Mononuclear cell (primary cell): Measurements from ENCODE around the gene ACVR1B. TPM values are rescaled to one million over a fixed set of nuclear protein-coding genes. Genes with fewer than 3 reads are reported as not detected.

ENCODE experiments used
- H3K27me3 ChIP-seq: 2 replicates; pipeline ENCODE4 v1.6.0; 2011; ENCODE audit warnings: low read length, control low read depth; ENCODE audit not compliant: insufficient read depth
- H3K4me1 ChIP-seq: 2 replicates; pipeline ENCODE4 v1.5.1; 2011; ENCODE audit warnings: mild to moderate bottlenecking, low read length, control low read depth; ENCODE audit not compliant: insufficient read depth
- H3K4me3 ChIP-seq: 2 replicates; pipeline ENCODE4 v1.5.1; 2011; ENCODE audit warnings: mild to moderate bottlenecking, low read length, moderate library complexity
- H3K9me3 ChIP-seq: 2 replicates; pipeline ENCODE4 v1.5.1; 2011; ENCODE audit warnings: low read depth, mild to moderate bottlenecking, control low read depth, low read length
- total RNA-seq: library from RNA; depleted of rRNA; stranded (reverse); fragments of >200 nt; gene quantifications from one replicate; pipeline ENCODE4 v1.2.3, GENCODE V29; 2012

ACVR1B gene
- total RNA-seq, 1 donor, result 11.4 TPM

DNA sequence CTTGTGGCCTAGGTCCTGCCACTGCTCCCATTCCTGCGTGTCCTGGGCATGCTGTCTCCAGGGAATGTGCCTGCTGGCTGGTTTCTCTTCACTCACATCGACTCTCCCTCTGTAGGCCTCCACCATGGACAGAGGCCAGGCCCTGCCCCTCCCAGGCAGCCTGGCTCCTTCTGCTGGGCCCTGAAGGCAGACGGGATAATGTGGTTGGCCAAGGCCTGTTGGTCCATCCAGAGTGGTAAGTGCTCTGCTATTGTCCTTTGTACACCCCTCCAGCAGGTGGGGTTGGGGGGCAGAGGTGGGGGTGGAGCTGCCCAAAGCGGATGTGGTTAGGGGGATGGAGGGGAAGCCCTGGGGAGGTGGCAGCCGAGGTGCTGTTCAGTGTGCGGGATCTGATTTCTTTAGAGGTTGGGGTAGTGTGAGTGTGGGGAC lies 90.2 kb downstream of the ACVR1B start:
- Histone ChIP-seq H3K27me3 (peaks cover 3% of the 10 kb centered on the region), H3K9me3 (no peaks in the 10 kb centered on the region), H3K4me3 (no peak overlapping the region), H3K4me1 (peaks cover 40% of the 10 kb centered on the region)

DNA sequence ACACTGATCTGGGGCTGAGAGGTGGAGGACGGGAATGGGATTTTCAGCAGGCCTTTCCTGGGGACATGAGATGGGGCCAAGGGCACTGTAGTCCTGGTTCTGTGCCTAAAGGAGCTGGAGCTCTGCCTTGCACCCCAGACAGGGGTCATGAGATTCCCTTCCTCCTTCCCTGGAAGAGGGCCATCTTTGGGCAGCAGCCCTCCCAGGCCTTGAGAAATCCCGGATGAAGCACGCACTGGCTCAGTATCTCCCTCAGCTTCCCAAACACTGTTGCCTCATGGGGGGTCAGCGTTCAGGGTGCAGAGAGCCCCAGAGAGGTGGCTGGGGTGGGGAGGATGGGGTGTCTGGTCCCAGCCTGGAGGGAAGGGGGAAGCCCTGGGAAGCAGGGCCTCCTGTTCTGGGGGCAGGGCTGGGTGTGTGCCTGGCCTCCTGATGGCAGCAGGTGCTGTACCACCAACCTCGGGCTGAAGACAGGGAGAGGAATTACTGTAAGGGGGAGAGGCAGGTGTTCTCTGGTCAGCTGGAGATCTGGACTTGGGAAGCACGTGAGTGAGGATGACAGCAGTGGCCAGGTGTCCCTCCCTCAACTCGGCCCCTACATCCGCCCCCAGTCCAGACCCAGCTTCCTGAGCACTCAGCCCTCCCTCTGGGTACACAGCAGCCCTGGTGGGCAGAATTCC lies 91.3 kb downstream of the ACVR1B start:
- H3K4me3 ChIP-seq, result no peak overlapping the region
- no peaks in the 10 kb centered on the region for H3K9me3 ChIP-seq
- H3K27me3 ChIP-seq, result no peaks in the 10 kb centered on the region
- peaks cover 32% of the 10 kb centered on the region for H3K4me1 ChIP-seq

DNA sequence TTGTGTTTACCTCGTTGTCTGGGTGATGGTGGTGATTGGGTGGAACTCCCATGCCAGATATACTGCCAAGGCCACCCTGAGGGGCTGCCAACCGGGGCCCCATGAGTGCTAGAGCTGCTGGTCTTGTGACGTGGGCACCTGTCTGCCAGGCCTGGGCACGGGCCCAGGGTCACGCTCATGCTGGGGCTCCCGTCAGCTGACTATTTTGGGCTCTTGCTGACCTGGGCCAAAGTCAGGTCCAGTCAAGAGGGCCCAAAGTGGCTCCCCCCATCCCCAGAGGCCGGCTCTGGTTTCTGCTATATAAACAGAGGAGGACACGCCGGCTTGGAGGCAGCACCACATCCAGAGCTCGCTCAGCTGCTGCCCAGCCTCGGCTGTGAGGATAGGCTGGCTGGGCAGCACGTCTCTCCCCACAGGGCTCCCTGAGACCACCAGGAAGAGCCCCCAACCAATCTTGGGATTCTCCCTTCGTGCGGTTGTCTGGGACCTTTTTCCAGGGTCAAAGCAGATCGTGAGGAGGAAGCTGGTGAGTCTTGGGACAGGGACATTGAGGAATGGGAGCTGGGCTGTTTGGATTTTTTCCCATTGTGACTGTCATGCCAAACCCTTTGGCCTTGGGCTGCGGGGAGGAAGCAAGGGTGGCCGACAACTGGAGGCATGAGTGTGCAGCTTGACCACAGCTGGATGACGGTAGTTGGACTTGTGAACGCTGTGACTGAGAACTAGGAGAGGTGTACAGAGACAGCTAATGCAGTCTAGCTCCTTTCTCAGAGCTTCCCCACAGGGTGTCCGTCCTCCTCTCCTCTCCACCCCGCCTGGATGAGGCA lies 92.1 kb downstream of the ACVR1B start:
- no peak overlapping the region for H3K4me3 ChIP-seq
- no peaks in the 10 kb centered on the region for H3K9me3 ChIP-seq
- H3K4me1 ChIP-seq, result peaks cover 32% of the 10 kb centered on the region
- no peaks in the 10 kb centered on the region for H3K27me3 ChIP-seq

DNA sequence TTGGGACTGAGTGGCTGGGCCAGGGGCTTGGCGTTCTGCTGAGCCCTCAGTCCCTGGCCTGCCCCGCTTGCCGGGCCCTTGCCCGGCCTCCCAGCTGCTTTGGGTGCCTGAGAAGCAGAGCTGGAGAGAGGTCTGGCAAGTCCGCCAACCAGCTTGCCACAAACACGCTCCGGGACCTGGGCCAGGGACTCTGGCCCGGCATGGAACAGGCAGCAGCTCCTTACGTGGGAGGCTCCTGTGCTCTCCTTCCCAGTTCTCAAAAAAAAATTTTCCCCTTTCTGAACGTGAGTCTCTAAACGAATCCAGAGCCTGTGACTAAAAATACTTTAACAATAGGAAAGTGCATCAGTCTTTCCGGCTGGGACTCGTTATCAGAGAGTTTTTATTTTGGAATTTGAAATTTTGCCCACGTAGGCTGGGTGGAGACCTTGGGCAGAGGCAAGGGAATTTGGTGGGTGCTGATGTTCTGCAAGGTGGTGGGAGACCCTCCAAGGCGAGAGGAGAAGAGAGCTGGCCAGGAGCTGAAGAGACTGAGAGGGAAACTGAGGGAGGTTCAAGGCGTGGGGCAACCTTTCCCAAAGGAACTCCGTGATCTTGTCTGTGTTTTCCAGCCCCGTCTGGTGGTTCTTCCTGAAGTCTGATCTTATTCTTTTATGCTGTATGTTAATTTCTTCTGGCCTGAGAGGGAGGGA lies 92.9 kb downstream of the ACVR1B start:
- Histone ChIP-seq H3K4me3 (no peak overlapping the region), H3K9me3 (no peaks in the 10 kb centered on the region), H3K27me3 (no peaks in the 10 kb centered on the region), H3K4me1 (peaks cover 32% of the 10 kb centered on the region)

DNA sequence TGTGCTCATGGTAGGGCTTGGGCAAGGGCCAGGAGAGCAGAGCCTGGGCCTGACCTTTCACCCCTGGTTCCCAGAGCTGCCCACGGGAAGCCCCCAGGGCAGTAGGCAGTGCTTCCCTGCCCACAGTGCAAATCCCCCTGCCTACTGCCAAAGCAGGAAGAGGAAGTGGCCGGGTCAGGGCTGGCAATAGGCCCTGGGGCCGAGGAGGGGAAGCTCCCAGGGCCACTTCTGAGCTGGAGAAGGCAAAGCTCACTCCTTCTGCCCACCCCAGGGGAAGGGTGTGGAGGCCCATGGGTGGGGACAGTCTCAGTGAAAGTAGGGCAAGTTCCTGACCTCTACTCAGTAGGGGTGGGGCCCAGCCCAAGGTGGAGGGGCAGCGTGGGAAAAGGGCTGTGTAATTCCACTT lies 94.3 kb downstream of the ACVR1B start:
- no peaks in the 10 kb centered on the region for H3K27me3 ChIP-seq
- H3K4me3 ChIP-seq, result no peak overlapping the region
- no peaks in the 10 kb centered on the region for H3K9me3 ChIP-seq
- peaks cover 44% of the 10 kb centered on the region for H3K4me1 ChIP-seq

Other genes with a start within 250 kb of the ACVR1B start
- gene FIGNL2, start 103.0 kb upstream of the ACVR1B start, total RNA-seq, result 0.31 TPM
- 0.10 TPM for gene ANKRD33, start 63.6 kb upstream of the ACVR1B start, total RNA-seq
- 0.31 TPM for gene ACVRL1, start 44.2 kb upstream of the ACVR1B start, total RNA-seq
- gene TAMALIN, start 55.2 kb downstream of the ACVR1B start, total RNA-seq, result 122 TPM
- 126 TPM for gene NR4A1, start 99.7 kb downstream of the ACVR1B start, total RNA-seq
- gene ATG101, start 118.3 kb downstream of the ACVR1B start, total RNA-seq, result 11.9 TPM
- 0.42 TPM for gene SMIM41, start 128.0 kb downstream of the ACVR1B start, total RNA-seq
- not detected for gene KRT80, start 240.3 kb downstream of the ACVR1B start, total RNA-seq